Mammary epithelial cell (primary cell): ENCODE data around the gene RAD54L2.
"Not testable (repeated sequence)": the region's sequence is repeated elsewhere in the genome, so short reads cannot be mapped to it uniquely, and the experiment has no call there.

Experiments used
- CTCF ChIP-seq, 2 donors: IDR thresholded peaks in 1 of 2; conservative IDR thresholded peaks in 1 of 2; 2 replicates each; pipeline ENCODE4 v1.5.1; 2011 to 2012; ENCODE audit warnings: inconsistent platforms in 2 of 2, low read length in 2 of 2, mild to moderate bottlenecking in 2 of 2, control low read depth in 1 of 2, low read depth in 1 of 2; ENCODE audit not compliant: insufficient read depth in 1 of 2; ENCODE audit errors: extremely low read depth in 1 of 2
- EZH2 ChIP-seq: IDR thresholded peaks from 2 replicates; pipeline ENCODE4 v1.6.1; 2012; ENCODE audit warnings: low read length, inconsistent platforms, borderline replicate concordance

- not testable (repeated sequence) for TF ChIP-seq CTCF (conservative IDR thresholded peaks at IDR 0.05 in 1 of 2, IDR thresholded peaks at IDR 0.05 in 1 of 2; ENCODE audit: extremely low read depth in 1 of 2, insufficient read depth in 1 of 2, low read depth in 1 of 2, low read length in 2 of 2); EZH2
Measured at GRCh38 chr3:51537631-51538030, 888 bp upstream of the RAD54L2 start.
